Measurements from ENCODE around the gene SEMA4A.
"Not testable (repeated sequence)": the region's sequence is repeated elsewhere in the genome, so short reads cannot be mapped to it uniquely, and the experiment has no call there.

SEMA4A gene

DNA sequence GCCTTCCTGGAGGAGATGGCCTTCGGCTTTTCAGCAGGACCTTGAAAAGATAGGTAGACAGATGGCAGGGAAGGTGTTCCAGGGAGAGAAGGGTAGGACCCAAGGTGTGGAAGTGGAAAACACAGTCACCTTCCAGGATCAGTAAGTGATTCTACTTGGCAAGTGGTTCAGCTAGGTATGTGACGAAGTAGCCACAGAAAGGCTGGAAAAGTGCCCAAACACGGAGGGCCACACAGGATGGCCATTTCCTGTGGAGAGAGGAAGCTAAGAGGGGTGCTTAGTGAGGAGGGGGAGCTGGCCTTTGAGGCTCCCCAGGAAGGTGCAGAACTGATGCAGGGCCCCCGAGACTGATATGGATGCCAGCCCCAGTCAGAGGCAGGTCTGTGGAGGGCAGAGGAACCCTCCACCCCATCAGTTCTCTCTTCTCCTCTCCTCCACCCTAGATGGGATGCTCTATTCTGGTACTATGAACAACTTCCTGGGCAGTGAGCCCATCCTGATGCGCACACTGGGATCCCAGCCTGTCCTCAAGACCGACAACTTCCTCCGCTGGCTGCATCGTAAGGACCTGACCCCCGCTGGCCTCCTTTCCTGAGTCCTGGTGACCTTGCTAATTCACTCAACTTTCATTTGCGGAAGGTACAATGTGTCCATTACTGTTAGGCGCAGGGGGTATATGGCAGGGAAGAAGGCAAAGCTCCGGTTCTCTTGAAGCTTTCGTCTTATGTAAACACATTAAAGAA is 6.8 kb downstream of the SEMA4A start:
- no peak for DNase-seq (ENCODE audit: low read depth, low spot score)

DNA sequence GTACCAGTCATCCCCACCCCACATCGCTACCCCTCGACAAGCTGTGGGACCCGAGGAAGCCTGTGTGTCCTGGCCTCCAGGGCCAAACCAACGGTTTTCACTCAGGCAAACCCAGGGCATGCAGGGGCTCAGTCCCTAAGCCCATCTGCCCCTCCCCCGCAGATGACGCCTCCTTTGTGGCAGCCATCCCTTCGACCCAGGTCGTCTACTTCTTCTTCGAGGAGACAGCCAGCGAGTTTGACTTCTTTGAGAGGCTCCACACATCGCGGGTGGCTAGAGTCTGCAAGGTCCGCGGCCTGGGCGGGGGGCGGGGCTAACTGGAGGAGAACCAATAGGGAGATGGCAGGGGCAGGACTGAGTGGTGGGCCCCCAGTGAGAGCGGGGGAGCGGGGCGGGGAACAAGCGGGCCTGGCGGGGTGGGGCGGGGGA is 7.4 kb downstream of the SEMA4A start:
- no peak for DNase-seq (ENCODE audit: low read depth, low spot score)

DNA sequence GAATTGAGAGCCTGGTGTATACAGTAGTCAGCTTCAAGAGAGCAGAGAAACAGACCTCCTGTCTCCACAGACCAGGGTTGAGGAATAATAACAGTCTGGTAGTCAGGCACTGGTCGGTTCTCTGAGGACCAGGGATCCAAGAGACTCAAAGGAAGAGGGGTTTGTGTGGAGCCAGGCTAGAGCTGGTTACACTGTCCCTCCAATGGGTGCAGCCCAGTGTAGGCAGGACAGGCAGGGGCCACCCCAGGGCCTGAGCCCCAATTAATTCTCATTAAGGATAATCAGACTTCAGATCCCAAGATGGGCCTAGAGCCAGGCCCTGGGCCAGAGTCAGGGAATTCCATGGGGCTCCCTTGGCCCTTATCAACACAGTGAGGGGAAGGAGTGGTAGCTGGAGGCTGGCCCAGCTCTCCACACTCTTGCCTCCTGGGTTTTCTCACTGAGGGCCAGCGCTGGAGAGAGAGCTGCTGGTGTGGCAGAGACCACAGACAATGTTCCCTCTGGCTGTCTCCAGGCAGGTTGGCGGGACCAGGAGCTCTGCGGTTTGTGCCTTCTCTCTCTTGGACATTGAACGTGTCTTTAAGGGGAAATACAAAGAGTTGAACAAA is 9.1 kb downstream of the SEMA4A start:
- DNase-seq (ENCODE audit: low read depth, low spot score) = no peak

DNA sequence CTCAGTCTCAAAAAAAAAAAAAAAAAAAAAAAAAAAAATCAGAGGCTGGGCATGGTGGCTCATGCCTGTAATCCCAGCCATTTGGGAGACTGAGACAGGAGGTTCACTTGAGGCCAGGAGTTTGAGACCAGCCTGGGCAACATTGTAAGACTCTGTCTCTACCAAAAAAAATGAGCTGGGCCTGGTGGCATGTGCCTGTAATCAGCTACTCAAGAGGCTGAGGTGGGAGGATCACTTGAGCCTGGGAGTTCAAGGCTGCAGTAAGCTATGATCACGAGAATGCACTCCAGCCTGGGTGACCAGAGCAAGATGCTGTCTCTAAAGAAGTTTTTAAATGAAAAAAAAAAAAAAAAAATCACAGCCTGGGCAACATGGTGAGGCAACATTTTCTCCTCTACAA is 10.3 kb downstream of the SEMA4A start:
- DNase-seq (ENCODE audit: low read depth, low spot score) = no peak

DNA sequence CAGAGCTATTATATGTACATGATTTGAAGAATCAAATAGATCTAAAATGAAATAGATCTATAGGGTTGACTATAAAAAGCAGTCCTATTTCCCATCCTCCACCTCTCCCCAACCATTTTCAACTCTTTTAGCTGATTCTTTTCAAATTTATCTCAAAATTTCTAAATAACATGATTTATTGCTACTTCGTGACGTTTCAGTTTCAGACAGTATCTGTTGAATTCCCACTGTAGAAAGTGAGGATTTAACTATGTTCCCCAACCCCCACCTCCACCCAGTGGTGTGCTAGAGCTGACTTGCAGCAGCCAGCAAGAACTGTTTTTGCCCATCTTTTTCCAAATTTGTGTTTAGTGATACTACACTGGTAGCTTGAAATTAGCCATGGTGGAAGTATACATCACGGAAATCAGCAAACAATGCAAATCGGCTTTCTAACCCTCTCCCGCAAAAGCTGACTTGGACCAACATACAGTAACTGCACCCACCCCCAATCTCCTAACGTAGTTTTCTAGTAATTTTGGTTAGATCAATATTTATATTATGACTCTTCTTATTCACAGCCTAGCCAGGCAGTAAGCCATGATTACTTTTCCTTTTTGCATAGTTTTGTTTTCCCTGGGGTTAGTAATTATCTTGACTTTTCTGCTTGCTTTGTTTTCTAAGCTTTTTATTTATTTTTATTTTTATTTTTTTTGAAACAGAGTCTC is 10.9 kb downstream of the SEMA4A start:
- no peak for DNase-seq (ENCODE audit: low read depth, low spot score)

DNA sequence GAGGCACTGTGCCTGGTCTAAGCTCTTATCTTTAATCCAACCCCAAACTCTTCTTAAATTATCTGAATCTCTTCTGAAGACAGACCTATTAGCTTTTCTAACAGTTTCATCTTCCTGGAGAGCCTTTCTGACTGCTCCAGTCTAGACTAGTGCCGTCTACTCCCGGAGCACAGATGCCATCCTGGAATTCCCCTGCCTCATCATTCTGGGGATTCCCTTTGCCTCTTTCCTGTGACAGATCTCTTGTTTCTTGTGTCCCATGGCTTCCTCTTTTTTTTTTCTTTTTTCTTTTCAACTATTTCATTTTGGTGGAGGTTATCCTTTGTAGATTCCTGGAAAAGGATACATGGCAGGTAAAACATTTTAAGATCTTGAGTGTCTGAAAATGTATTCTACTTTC is 11.7 kb downstream of the SEMA4A start:
- DNase-seq (ENCODE audit: low read depth, low spot score) = no peak

DNA sequence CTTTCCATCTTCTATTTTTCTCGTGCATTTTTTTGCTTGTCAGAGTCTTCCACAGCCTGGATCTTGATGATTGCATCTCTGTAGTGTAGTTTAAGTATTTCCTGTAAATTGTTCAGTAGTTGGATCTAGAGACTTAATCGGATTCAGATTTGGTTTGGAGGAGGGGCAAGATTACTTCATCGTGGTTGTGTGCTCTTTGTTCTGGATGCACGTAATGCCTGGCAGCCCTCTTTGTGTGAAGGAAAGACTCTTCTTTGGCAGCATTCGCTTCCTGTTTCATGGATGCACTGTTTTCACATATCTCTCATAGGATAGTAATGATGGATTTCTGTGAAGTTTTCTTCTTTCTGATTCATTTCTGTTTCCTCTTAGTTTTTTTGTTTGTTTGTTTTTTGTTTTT is 14.2 kb downstream of the SEMA4A start:
- DNase-seq (ENCODE audit: low read depth, low spot score) = no peak

DNA sequence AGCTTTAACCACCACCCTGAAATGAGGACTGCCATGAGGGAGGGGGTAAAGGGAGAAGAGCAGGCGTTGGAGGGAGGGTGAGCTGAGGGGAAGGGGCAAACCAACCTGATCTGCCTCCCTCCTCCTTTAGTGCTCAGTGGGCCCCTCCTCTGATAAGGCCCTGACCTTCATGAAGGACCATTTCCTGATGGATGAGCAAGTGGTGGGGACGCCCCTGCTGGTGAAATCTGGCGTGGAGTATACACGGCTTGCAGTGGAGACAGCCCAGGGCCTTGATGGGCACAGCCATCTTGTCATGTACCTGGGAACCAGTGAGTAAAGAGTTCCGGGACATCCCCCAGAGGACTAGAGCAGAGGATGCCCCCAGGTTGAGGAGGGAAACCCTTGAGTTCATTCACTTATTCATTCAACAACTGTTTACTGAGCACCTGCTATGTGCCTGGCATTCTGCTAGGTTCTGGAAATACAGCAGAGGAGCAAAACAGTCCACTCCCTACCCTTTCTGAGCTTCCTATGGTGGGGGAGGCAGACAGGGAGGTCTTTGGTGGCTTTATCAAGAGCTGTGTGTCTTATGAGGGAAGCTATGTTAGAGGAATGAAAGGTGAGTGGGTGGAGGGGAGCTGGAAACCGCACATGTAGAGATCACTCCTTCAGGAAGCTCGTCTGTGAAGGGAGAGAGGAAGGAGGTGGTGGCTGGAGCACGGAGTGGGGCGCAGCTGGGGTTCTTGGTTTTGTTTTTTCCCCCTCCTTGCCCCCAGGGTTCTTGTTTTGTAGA is 19.5 kb downstream of the SEMA4A start:
- no peak for DNase-seq (ENCODE audit: low read depth, low spot score)

DNA sequence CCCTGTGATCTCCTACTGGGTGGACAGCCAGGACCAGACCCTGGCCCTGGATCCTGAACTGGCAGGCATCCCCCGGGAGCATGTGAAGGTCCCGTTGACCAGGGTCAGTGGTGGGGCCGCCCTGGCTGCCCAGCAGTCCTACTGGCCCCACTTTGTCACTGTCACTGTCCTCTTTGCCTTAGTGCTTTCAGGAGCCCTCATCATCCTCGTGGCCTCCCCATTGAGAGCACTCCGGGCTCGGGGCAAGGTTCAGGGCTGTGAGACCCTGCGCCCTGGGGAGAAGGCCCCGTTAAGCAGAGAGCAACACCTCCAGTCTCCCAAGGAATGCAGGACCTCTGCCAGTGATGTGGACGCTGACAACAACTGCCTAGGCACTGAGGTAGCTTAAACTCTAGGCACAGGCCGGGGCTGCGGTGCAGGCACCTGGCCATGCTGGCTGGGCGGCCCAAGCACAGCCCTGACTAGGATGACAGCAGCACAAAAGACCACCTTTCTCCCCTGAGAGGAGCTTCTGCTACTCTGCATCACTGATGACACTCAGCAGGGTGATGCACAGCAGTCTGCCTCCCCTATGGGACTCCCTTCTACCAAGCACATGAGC is 23.3 kb downstream of the SEMA4A start:
- DNase-seq (ENCODE audit: low read depth, low spot score) = no peak

DNA sequence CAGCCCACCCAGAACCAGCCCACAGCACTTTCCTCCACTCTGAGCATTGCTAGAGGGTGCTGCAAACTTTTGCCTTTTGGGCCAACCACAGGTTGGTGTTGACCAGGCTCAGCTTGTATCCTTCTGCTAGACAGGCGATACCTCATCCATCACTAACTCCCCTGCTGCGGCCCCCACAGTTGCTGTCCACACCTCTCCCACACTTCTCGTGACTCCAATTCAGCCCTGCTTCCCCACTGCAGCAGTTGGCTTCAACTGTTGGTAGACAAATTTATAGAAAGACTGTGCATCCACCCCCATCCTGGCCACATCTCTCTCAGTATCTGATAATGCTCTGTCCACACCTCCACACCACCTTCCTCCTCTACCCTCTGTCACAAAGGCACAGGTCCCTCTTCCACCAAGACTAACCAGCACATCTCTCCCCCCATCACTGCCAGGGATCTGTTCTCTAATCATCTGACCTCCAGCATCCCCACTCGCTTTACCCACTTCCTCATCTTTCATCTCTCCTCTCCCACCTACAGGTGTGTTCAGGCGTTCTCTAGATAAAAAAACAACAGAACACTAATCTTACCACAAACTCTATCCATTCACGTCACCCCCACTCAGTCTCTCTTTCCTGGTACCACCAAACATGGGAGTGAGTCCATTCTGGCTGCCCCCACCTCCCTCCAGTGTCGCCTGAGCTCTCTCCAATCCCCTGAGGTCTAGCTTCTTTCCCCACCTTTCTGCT is 24.7 kb downstream of the SEMA4A start:
- DNase-seq (ENCODE audit: low read depth, low spot score) = no peak

DNA sequence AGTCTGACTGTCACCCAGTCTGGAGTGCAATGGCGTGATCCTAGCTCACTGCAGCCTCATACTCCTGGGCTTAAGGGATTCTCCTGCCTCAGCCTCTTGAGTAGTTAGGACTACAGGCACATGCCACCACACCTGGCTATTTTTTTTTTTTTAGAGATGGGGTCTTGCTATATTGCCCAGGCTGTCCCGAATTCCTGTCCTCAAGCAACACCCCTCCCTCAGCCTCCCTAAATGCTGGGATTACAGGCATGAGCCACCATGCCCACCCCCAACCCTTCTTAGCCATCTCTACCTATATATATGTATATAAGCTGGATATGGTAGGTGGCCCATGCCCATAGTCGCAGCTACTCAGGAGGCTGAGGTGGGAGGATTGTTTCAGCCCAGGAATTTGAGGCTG is 27.1 kb downstream of the SEMA4A start:
- no peak for DNase-seq (ENCODE audit: low read depth, low spot score)

DNA sequence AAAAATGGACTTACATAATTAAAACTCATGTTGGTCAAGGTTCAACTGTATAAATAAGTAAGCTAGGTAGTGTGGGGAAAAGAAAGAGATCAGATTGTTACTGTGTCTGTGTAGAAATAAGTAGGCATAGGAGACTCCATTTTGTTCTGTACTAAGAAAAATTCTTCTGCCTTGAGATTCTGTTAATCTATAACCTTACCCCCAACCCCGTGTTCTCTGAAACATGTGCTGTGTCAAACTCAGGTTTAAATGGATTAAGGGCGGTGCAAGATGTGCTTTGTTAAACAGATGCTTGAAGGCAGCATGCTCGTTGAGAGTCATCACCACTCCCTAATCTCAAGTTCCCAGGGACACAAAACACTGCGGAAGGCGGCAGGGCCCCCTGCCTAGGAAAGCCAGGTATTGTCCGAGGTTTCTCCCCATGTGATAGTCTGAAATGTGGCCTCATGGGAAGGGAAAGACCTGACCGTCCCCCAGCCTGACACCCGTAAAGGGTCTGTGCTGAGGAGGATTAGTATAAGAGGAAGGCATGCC is 28.1 kb downstream of the SEMA4A start:
- not testable (repeated sequence) for DNase-seq (ENCODE audit: low read depth, low spot score)

DNA sequence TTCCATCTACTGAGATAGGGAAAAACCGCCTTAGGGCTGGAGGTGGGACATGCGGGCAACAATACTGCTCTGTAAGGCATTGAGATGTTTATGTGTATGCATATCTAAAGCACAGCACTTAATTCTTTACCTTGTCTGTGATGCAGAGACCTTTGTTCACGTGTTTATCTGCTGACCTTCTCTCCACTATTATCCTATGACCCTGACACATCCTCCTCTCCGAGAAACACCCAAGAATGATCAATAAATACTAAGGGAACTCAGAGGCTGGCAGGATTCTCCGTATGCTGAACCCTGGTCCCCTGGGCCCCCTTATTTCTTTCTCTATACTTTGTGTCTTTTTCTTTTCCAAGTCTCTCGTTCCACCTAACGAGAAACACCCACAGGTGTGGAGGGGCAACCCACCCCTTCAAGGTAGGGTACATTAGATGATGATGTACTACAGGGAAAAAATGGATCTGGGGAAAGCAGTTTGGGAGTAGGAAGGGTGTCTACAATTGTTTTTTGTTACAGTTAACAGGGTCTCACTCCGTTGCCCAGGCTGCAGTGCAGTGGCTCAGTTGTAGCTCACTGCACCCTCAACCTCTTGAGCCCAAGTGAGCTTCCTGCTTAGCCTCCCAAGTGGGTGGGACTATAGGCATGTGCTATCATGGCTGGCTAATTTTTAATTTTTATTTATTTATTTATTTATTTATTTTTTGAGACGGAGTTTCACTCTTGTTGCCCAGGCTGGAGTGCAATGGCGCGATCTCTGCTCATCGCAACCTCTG is 28.8 kb downstream of the SEMA4A start:
- not testable (repeated sequence) for DNase-seq (ENCODE audit: low read depth, low spot score)

DNA sequence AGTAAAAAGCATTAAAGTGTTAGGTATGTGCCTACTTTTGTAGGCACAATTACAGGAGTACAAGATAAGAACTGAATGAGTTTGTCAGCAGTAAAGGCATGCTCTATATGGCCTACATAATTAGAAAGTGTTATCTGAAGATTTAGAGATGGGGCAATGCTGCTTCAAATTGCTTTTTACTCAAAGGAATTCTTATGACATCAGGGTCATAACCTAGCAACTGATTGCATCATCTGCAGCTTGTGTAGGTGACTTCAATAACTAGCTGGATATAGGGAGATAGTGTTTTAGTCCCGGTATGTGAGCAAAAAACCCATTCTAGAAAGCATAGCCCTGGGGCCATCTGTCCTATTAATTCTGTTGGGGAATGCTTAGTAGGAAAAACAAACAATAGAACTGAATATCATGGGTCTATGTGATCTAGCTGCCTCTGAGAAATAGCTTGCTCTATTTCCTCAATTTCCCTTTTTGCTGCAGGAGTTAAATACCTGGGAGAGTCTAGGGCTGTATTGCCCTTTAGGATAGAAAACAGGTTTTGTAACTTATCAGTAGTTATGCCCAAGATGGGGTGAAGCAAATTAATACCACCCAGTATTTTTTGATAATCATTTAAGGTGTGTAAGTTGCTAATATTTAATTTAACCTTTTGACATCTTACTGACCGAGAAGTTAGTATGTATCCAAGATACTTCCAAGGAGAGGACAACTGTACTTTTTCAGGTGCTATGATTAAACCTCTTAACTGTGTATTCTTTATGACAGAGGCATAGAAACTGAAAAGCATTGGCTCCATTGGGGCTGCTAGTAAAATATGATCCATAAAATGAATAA is 33.2 kb downstream of the SEMA4A start:
- DNase-seq (ENCODE audit: low read depth, low spot score) = not testable (repeated sequence)

DNA sequence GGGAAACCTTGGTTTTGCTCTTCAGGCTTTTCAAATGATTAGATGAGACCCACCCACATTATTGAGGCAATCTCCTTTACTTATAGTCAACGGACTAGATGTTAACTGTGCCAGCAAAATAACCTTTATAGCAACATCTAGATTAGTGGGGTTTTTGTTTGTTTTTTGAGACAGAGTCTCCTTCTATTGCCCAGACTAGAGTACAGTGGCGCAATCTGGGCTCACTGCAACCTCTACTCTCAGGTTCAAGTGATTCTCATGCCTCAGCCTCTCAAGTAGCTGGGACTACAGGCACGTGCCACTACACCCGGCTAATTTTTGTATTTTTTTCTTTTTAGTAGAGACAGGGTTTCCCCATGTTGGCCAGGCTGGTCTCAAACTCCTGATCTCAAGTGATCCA is 36.9 kb downstream of the SEMA4A start:
- not testable (repeated sequence) for DNase-seq (ENCODE audit: low read depth, low spot score)

DNA sequence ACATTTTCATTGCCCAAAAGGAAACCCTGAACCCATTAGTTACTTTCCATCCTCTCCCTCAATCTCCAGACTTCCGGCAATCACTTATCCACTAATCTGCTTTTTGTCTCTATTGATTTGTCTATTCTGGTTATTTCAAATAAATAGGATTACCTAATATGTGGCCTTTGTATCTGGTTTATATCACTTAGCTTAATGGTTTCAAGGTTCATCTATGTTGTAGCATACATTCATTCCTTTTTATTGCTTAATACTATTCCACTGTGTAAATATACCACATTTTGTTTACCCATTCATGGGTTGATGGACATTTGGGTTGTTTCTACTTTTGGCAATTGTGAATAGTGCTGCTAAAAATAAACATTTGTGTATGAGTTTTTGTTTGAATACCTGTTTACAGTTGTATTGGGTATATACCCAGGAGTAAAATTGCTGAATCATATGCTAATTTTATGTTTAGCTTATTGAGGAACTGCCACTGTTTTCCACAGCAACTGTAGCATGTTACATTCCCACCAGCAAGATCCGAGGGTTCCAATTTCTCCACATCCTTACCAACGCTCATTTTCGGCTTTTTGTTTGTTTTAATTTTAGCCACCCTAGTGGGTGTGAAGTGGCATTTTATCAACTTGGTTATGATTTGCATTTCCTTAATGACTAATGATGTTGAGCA is 38.0 kb downstream of the SEMA4A start:
- no peak for DNase-seq (ENCODE audit: low read depth, low spot score)

DNA sequence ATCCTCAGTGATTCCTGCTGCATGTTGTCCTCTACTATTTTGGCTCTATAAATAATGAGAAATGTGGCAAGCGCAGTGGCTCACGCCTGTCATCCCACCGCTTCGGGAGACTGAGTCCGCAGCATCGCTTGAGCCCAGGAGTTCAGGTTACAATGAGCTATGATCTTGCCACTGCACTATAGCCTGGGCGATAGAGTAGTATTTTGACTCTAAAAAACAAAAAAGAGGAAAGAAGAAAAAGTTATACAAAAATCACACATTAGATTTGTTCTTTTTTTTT is 39.8 kb downstream of the SEMA4A start:
- DNase-seq (ENCODE audit: low read depth, low spot score) = no peak

DNA sequence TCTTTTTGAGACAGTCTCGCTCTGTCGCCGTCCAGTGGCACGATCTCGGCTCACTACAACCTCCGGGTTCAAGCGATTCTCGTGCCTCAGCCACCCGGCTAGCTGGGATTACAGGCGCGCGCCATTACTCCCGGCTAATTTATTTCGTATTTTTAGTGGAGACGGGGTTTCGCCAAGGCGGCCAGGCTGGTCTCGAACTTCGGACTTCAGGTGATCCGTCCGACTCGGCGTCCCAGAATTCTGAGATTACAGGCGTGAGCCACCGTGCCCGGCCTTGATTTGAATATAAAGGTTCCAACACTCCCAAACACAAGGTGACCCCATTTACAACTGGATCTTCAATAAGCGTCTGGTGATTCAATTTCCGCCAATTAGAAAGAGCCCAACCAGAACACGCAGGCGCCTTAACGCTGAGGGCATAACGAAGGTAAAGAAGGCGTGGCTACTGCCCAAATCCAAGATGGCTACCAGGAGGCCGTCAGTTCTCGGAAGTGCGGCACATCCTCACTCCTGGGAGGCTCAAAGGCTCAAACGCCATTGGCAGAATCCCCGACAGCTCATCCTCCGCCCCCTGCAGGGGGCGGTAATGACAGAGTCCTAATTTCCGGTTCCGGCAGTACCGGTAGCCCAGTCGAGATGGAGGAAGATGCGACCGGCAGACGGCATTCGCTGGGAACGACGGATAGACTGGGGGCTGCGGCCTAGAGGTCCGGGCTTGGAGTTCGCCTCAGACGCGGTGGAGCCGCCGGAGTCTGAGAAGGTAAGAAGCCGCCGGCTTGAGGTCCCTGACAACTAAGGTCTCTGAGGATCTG is 40.3 kb downstream of the SEMA4A start, which contains the start of gene SLC25A44:
Gene SLC25A44 (plus strand): TSS at position 617 of the 812 bp plus-strand sequence. CDS start 5,744 bp downstream, outside the sequence.
- DNase-seq (ENCODE audit: low read depth, low spot score) = peak; percentile 98
